ENCODE results near the gene LILRB3. TPM values are rescaled to one million over a fixed set of nuclear protein-coding genes. Genes with fewer than 3 reads are reported as not detected.
"Not testable (repeated sequence)": the region's sequence is repeated elsewhere in the genome, so short reads cannot be mapped to it uniquely, and the experiment has no call there.

The LILRB3 gene
- total RNA-seq (1 to 10 TPM; 8.8 to 9.1 TPM), polyA plus RNA-seq (1 to 10 TPM in 1 of 2 donors, under 1 TPM in 1; 0.97 to 5.8 TPM)

DNA sequence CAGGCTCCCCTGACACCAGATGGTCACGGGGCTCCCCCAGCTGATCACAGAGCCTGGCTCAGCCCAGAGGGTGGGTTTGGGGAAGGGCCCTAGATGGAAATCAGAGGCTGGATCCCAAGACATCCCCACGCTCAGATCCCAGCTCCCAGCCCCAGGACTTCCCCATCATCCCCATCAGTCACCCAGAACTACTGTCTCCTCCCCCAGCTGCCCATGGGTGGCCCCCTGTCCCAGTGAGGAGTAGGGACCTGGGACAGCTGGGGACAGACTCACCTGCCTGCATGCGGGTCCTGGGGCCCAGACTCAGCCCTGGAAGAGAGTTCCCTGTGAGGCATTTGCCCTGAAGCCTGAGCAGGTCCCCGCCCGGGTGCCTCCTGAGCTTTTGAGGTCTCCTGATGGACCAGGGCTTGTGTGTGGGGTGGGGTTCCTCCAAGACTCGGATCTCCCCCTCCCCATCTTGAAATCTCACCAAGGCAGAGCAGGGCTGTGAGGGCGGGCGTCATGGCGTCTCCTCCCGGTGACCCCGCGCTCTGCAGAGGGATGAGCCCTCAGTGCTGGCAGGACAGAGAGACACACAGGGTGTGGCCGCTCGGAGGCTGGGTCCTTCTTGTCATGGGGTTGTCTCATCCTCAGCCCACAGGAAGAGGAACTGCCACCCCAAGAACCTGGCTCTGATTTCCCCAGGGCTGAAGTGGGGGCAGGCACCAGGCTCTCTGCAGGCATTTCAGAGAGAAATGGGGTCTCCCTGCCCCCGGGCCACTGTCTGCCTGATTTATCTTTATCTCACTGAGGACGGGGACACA lies at the start of gene LILRB3:
Gene LILRB3, minus strand, starts transcription at position 534 of the 803 bp plus-strand sequence. Its CDS starts 31 bp downstream, at position 503.
- CTCF ChIA-PET (ENCODE audit: partially characterized antibody); H3K4me3 ChIP-seq (ENCODE audit: low read length in 2 of 2); H3K36me3 Mint-ChIP-seq; H3K4me1 ChIP-seq (ENCODE audit: insufficient read depth, low read length); H3K27me3 ChIP-seq (ENCODE audit: insufficient read depth, low read length); DNase-seq; H3K9me3 Mint-ChIP-seq; H3K36me3 ChIP-seq (ENCODE audit: insufficient read depth, low read length); POLR2A ChIA-PET (ENCODE audit: partially characterized antibody); H3K27me3 Mint-ChIP-seq; H3K9me3 ChIP-seq (ENCODE audit: control insufficient read depth in 1 of 2, low read length in 2 of 2); intact Hi-C loops (cut with micrococcal nuclease); H3K27ac ChIP-seq (ENCODE audit: low read depth, low read length): not testable (repeated sequence)
- Mint-ChIP-seq H3K4me1 (peaks cover 1 to 15% (median 5%) of the 10 kb centered on the region in 4 donors), H3K4me3 (peak within 1 kb of the TSS in 5 of 8 donors; percentile 9 to 84 (median 48)), H3K27ac (peak within 1 kb of the TSS in 4 of 7 donors; percentile 53 to 69 (median 65))

DNA sequence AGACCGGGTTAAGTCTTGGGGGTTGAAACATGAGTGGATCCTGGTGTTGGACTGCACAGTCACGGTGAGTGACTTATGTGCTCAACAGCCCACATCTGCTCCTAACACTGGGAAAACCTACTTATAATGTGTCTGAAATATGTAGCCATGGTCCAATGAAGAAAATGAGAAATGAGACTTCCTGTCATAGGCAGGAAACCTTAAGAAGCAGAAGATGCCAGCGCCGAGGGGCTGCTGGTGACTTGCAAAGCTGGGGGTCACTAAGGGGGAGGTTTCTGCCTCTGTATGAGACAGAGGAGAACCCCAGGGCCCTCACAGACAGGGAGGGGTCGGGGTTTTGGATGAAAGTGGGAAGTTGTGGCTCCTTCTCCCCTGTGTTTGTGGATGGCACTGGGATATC lies 49.4 kb upstream of the LILRB3 start:
- H3K36me3 ChIP-seq (ENCODE audit: insufficient read depth, low read length); H3K36me3 Mint-ChIP-seq; H3K4me1 ChIP-seq (ENCODE audit: insufficient read depth, low read length); H3K4me1 Mint-ChIP-seq; DNase-seq; H3K27ac Mint-ChIP-seq; H3K4me3 ChIP-seq (ENCODE audit: low read length in 2 of 2); H3K27ac ChIP-seq (ENCODE audit: low read depth, low read length); POLR2A ChIA-PET (ENCODE audit: partially characterized antibody); H3K9me3 Mint-ChIP-seq; intact Hi-C loops (cut with micrococcal nuclease); H3K27me3 ChIP-seq (ENCODE audit: insufficient read depth, low read length); H3K9me3 ChIP-seq (ENCODE audit: control insufficient read depth in 1 of 2, low read length in 2 of 2); H3K4me3 Mint-ChIP-seq; CTCF ChIA-PET (ENCODE audit: partially characterized antibody): not testable (repeated sequence)
- H3K27me3 Mint-ChIP-seq = peaks cover 11 to 19% of the 10 kb centered on the region in 2 donors

DNA sequence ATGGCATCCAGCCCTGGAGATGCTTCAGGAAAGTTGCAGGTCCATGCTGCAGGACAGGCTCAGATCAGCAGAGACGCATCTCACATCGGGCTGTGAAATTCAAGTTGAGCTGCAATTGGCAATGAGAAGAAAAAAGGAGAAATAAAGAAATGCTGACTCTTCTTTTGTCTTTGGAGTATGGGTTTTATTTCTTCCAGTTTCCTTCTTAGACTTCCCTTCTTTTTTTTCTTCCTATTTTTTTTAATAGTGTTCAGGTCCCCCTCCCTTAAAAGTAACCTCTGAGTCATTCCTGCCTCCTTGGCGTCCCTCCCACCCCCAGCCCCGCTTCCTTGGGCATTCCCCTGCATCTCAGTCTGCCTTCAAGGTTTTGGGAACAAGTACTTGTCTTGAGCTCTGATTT lies 48.8 kb upstream of the LILRB3 start:
- CTCF ChIA-PET (ENCODE audit: partially characterized antibody); H3K4me1 ChIP-seq (ENCODE audit: insufficient read depth, low read length); DNase-seq; H3K27ac ChIP-seq (ENCODE audit: low read depth, low read length); intact Hi-C loops (cut with micrococcal nuclease); H3K27me3 ChIP-seq (ENCODE audit: insufficient read depth, low read length); H3K9me3 Mint-ChIP-seq; H3K27ac Mint-ChIP-seq; H3K36me3 Mint-ChIP-seq; POLR2A ChIA-PET (ENCODE audit: partially characterized antibody); H3K4me3 Mint-ChIP-seq; H3K4me1 Mint-ChIP-seq; H3K4me3 ChIP-seq (ENCODE audit: low read length in 2 of 2); H3K36me3 ChIP-seq (ENCODE audit: insufficient read depth, low read length); H3K9me3 ChIP-seq (ENCODE audit: control insufficient read depth in 1 of 2, low read length in 2 of 2): not testable (repeated sequence)
- peaks cover 11 to 19% of the 10 kb centered on the region in 2 donors for H3K27me3 Mint-ChIP-seq

DNA sequence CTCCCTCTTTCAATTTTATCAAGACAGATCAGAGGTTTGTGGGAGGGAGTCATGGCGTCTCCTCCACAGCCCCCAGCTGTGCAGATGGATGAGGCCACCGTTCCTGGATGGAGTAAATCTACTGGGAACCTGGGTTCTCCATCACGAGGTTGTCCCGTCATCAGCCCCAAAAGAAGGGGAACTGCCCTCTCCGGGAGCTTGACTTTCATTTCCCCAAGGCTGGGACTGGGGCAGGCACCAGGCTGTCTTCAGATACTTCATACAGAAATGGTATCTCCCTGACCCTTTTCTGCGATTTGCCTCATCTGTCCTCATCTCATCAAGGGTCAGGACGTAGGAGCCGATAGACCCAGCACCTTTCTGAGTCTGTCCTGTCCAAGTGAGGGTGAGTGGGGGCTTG lies 48.3 kb upstream of the LILRB3 start:
- CTCF ChIA-PET (ENCODE audit: partially characterized antibody) = no interaction called here

DNA sequence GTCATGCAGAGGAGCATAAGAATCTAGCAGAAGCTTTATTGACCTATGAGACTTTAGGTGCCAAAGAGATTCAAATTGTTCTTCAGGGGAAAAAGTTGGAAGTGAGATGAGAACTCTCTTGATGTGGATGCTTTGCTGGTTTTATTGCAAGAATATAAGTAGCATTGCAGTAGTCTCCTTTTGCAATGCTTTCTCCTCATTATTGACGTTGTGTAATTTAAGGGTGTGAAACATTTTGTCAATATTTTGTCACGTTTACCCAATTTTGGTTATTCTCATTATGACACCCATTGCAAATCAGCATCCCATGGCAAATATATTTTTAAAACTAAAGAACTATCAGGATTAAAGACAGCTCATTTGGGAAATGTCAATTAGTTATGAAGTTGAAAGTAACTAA lies 46.1 kb upstream of the LILRB3 start:
- H3K4me1 ChIP-seq (ENCODE audit: insufficient read depth, low read length) = no peaks in the 10 kb centered on the region
- H3K27ac ChIP-seq (ENCODE audit: low read depth, low read length) = no peak overlapping the region
- no peak overlapping the region for H3K27ac Mint-ChIP-seq
- peaks cover 0 to 2% (median 0%) of the 10 kb centered on the region in 8 donors for H3K9me3 Mint-ChIP-seq
- intact Hi-C loops (cut with micrococcal nuclease) = loop anchor here (10.0 kb wide), 1 partner anchor 494 kb away; no protein-coding TSS in a partner anchor
- no peak for DNase-seq
- POLR2A ChIA-PET (ENCODE audit: partially characterized antibody) = no interaction called here
- no peak overlapping the region for H3K4me3 ChIP-seq (ENCODE audit: low read length in 2 of 2)
- H3K4me1 Mint-ChIP-seq = peaks cover 0 to 2% (median 0%) of the 10 kb centered on the region in 4 donors
- no peaks in the 10 kb centered on the region for H3K36me3 ChIP-seq (ENCODE audit: insufficient read depth, low read length)
- no peaks in the 10 kb centered on the region for H3K9me3 ChIP-seq (ENCODE audit: control insufficient read depth in 1 of 2, low read length in 2 of 2)
- CTCF ChIA-PET (ENCODE audit: partially characterized antibody) = interaction anchor here (7.5 kb wide), 1 partner anchor 100 kb away, joined by 115 read pairs; no protein-coding TSS in a partner anchor
- H3K27me3 Mint-ChIP-seq = peaks cover 10 to 27% of the 10 kb centered on the region in 2 donors
- no peaks in the 10 kb centered on the region for H3K36me3 Mint-ChIP-seq
- no peak overlapping the region for H3K4me3 Mint-ChIP-seq
- H3K27me3 ChIP-seq (ENCODE audit: insufficient read depth, low read length) = no peaks in the 10 kb centered on the region

More for the DNA sequence above, 48.3 kb upstream of the LILRB3 start:
- H3K4me3 Mint-ChIP-seq = no peak overlapping the region
- no peaks in the 10 kb centered on the region for H3K4me1 Mint-ChIP-seq
- no peak overlapping the region for H3K27ac Mint-ChIP-seq
- intact Hi-C loops (cut with micrococcal nuclease) = no loop called here
- H3K4me3 ChIP-seq (ENCODE audit: low read length in 2 of 2) = no peak overlapping the region
- no peaks in the 10 kb centered on the region for H3K9me3 ChIP-seq (ENCODE audit: control insufficient read depth in 1 of 2, low read length in 2 of 2)
- H3K27me3 Mint-ChIP-seq = peaks cover 11 to 18% of the 10 kb centered on the region in 2 donors
- H3K27ac ChIP-seq (ENCODE audit: low read depth, low read length) = no peak overlapping the region
- DNase-seq = no peak
- H3K36me3 ChIP-seq (ENCODE audit: insufficient read depth, low read length) = no peaks in the 10 kb centered on the region
- no peaks in the 10 kb centered on the region for H3K27me3 ChIP-seq (ENCODE audit: insufficient read depth, low read length)
- no peaks in the 10 kb centered on the region for H3K36me3 Mint-ChIP-seq
- no peaks in the 10 kb centered on the region for H3K4me1 ChIP-seq (ENCODE audit: insufficient read depth, low read length)
- POLR2A ChIA-PET (ENCODE audit: partially characterized antibody) = no interaction called here
- peaks cover 0 to 2% (median 0%) of the 10 kb centered on the region in 8 donors for H3K9me3 Mint-ChIP-seq

DNA sequence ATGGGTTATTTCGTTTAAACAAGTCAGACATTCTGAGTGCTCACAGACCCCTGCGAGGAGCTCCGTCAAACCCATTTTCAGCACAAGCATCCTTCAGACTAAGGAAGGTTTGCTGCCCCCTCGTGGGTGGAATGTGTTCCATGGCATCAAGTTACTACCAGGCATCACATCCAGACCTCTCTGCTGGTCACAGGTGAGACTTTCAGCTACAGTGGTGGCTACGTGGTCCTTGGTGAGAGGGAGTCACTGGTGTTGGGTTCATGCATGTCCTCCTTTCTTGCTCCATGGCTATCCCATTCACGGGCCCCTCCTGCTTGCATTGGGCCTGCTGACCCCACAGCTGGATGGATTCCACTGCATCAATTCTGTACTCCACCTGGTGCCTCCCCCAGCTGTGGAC lies 43.3 kb upstream of the LILRB3 start:
- no peaks in the 10 kb centered on the region for H3K36me3 Mint-ChIP-seq
- peak; percentile 42 to 67 (median 50) for DNase-seq
- CTCF ChIA-PET (ENCODE audit: partially characterized antibody) = interaction anchor here (0.7 to 7.5 kb wide), 24 partner anchors 9 to 236 kb away, joined by 3 to 115 read pairs (median 4); partner anchors contain the start of genes CNOT3, LENG1, LILRB5 and MBOAT7
- H3K9me3 Mint-ChIP-seq = no peaks in the 10 kb centered on the region
- Histone ChIP-seq H3K4me1 (ENCODE audit: insufficient read depth, low read length) (no peaks in the 10 kb centered on the region), H3K27ac (ENCODE audit: low read depth, low read length) (no peak overlapping the region), H3K36me3 (ENCODE audit: insufficient read depth, low read length) (no peaks in the 10 kb centered on the region), H3K27me3 (ENCODE audit: insufficient read depth, low read length) (no peaks in the 10 kb centered on the region), H3K9me3 (ENCODE audit: control insufficient read depth in 1 of 2, low read length in 2 of 2) (no peaks in the 10 kb centered on the region), H3K4me3 (ENCODE audit: low read length in 2 of 2) (no peak overlapping the region)
- H3K4me1 Mint-ChIP-seq = peaks cover 0 to 2% (median 0%) of the 10 kb centered on the region in 4 donors
- H3K27me3 Mint-ChIP-seq = peaks cover 6 to 22% of the 10 kb centered on the region in 2 donors
- peak overlapping the region in 1 of 8 donors; percentile 52 for H3K4me3 Mint-ChIP-seq
- intact Hi-C loops (cut with micrococcal nuclease) = loop anchor here (10.0 kb wide), 1 partner anchor 491 kb away; no protein-coding TSS in a partner anchor
- POLR2A ChIA-PET (ENCODE audit: partially characterized antibody) = interaction anchor here (1.0 to 2.5 kb wide), 7 partner anchors 12 to 151 kb away, joined by 3 to 16 read pairs (median 4); partner anchors contain the start of genes LENG1, MBOAT7, PRPF31 and RPS9
- H3K27ac Mint-ChIP-seq = no peak overlapping the region

DNA sequence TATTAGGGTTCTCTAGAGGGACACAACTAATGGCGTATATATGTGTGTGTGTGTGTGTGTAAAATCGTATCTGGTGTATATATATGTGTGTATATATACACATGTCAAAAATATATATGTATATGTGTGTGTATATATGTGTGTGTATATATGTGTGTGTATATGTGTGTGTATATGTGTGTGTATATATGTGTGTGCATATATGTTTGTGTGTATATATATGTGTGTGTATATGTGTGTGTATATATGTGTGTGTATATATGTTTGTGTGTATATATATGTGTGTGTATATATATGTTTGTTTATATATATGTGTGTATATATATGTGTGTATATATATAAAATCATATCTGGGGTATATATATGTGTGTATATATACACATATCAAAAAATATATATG lies 39.7 kb upstream of the LILRB3 start:
- CTCF ChIA-PET (ENCODE audit: partially characterized antibody) = no interaction called here
- H3K9me3 Mint-ChIP-seq = no peaks in the 10 kb centered on the region

More for the DNA sequence above, 39.7 kb upstream of the LILRB3 start:
- H3K27ac ChIP-seq (ENCODE audit: low read depth, low read length) = no peak overlapping the region
- Mint-ChIP-seq H3K4me1 (peaks cover 0 to 2% (median 0%) of the 10 kb centered on the region in 4 donors), H3K27me3 (peaks cover 12 to 14% of the 10 kb centered on the region in 2 donors), H3K4me3 (no peak overlapping the region), H3K27ac (no peak overlapping the region), H3K36me3 (no peaks in the 10 kb centered on the region)
- H3K27me3 ChIP-seq (ENCODE audit: insufficient read depth, low read length) = no peaks in the 10 kb centered on the region
- no peaks in the 10 kb centered on the region for H3K9me3 ChIP-seq (ENCODE audit: control insufficient read depth in 1 of 2, low read length in 2 of 2)
- no peaks in the 10 kb centered on the region for H3K4me1 ChIP-seq (ENCODE audit: insufficient read depth, low read length)
- H3K36me3 ChIP-seq (ENCODE audit: insufficient read depth, low read length) = no peaks in the 10 kb centered on the region
- intact Hi-C loops (cut with micrococcal nuclease) = loop anchor here (10.0 kb wide), 1 partner anchor 488 kb away; no protein-coding TSS in a partner anchor
- DNase-seq = no peak
- POLR2A ChIA-PET (ENCODE audit: partially characterized antibody) = no interaction called here
- no peak overlapping the region for H3K4me3 ChIP-seq (ENCODE audit: low read length in 2 of 2)
